ENCODE data around the gene TM9SF1.

TM9SF1 gene

GRCh38 chr14:24198814-24199524 lies 3.7 kb upstream of the TM9SF1 start:
- H3K27ac ChIP-seq, result no peak overlapping the region
- no peak overlapping the region for H3K4me3 ChIP-seq (ENCODE audit: low read depth, low read length)
- peaks cover 5% of the 10 kb centered on the region for H3K36me3 ChIP-seq (replicated peaks)
- in situ Hi-C loops (cut with HindIII; ENCODE audit: low pct_ligation_motif_present, low sequenced_read_pairs), result no loop called here
- no peak for TF ChIP-seq CTCF (IDR thresholded peaks at IDR 0.05; ENCODE audit: low read depth, low read length, missing control alignments)
- no peak for DNase-seq
- no peaks in the 10 kb centered on the region for H3K27me3 ChIP-seq (replicated peaks)

- H3K4me3 ChIP-seq (ENCODE audit: low read depth, low read length), result no peak overlapping the region
- TF ChIP-seq CTCF (IDR thresholded peaks at IDR 0.05; ENCODE audit: low read depth, low read length, missing control alignments), result no peak
- in situ Hi-C loops (cut with HindIII; ENCODE audit: low pct_ligation_motif_present, low sequenced_read_pairs), result no loop called here
- no peak overlapping the region for H3K27ac ChIP-seq
- no peaks in the 10 kb centered on the region for H3K27me3 ChIP-seq (replicated peaks)
- no peak for DNase-seq
- peaks cover 15% of the 10 kb centered on the region for H3K36me3 ChIP-seq (replicated peaks)
Measured at GRCh38 chr14:24197056-24197450, 1.8 kb upstream of the TM9SF1 start.

GRCh38 chr14:24196071-24197055 lies 1.1 kb upstream of the TM9SF1 start:
- TF ChIP-seq CTCF (IDR thresholded peaks at IDR 0.05; ENCODE audit: low read depth, low read length, missing control alignments), result no peak
- no peak for DNase-seq
- Histone ChIP-seq H3K27me3 (replicated peaks) (no peaks in the 10 kb centered on the region), H3K27ac (peak overlapping the region; percentile 100), H3K4me3 (ENCODE audit: low read depth, low read length) (peak overlapping the region; percentile 80), H3K36me3 (replicated peaks) (peaks cover 18% of the 10 kb centered on the region)
- in situ Hi-C loops (cut with HindIII; ENCODE audit: low pct_ligation_motif_present, low sequenced_read_pairs), result no loop called here

- Histone ChIP-seq H3K27me3 (replicated peaks) (no peaks in the 10 kb centered on the region), H3K36me3 (replicated peaks) (peaks cover 24% of the 10 kb centered on the region), H3K27ac (peak overlapping the region; percentile 100), H3K4me3 (ENCODE audit: low read depth, low read length) (peak overlapping the region; percentile 80)
- DNase-seq, result no peak
- TF ChIP-seq CTCF (IDR thresholded peaks at IDR 0.05; ENCODE audit: low read depth, low read length, missing control alignments), result no peak
- in situ Hi-C loops (cut with HindIII; ENCODE audit: low pct_ligation_motif_present, low sequenced_read_pairs), result no loop called here
Measured at GRCh38 chr14:24194873-24195185, 412 bp downstream of the TM9SF1 start.

GRCh38 chr14:24194186-24194872 lies 912 bp downstream of the TM9SF1 start:
- no peak overlapping the region for H3K27ac ChIP-seq
- H3K4me3 ChIP-seq (ENCODE audit: low read depth, low read length), result peak overlapping the region; percentile 80

More at GRCh38 chr14:24194186-24194872, 912 bp downstream of the TM9SF1 start:
- H3K27me3 ChIP-seq (replicated peaks), result no peaks in the 10 kb centered on the region
- H3K36me3 ChIP-seq (replicated peaks), result peaks cover 24% of the 10 kb centered on the region
- DNase-seq, result no peak
- in situ Hi-C loops (cut with HindIII; ENCODE audit: low pct_ligation_motif_present, low sequenced_read_pairs), result no loop called here
- no peak for TF ChIP-seq CTCF (IDR thresholded peaks at IDR 0.05; ENCODE audit: low read depth, low read length, missing control alignments)

All from brain microvascular endothelial cell (primary cell).